GM12878 (cell line): ENCODE data around the gene DPP3. TPM values are rescaled to one million over a fixed set of nuclear protein-coding genes. Genes with fewer than 3 reads are reported as not detected.

Experiments
- ATAC-seq: fragments of 200-7000 bp; cut with Tn5 transposase; 3 replicates; pipeline ENCODE4 v1.9.1; 2020; ENCODE audit warnings: mild to moderate bottlenecking, moderate library complexity
- BruUV-seq: library from RNA; stranded (reverse); fragments of 400-500 nt; replicated peaks from 2 replicates; lab custom pipeline; 2021; lab: Mats Ljungman, UMichigan
- CTCF ChIA-PET: fragments of 300-600 bp; sonication (Branson Sonifier 250); formaldehyde crosslinking; extraction: SDS; loops from one replicate; lab custom pipeline; 2021; ENCODE audit warnings: inconsistent platforms; lab: Yijun Ruan, JAX
- POLR2A ChIA-PET: fragments of 350-600 bp; formaldehyde crosslinking; extraction: SDS; loops from one replicate; lab custom pipeline; 2021; ENCODE audit warnings: inconsistent platforms; lab: Charles Lee
- RAD21 ChIA-PET: fragments of 300-600 bp; sonication (Branson Sonifier 250); formaldehyde crosslinking; loops from one replicate; lab custom pipeline; 2023; ENCODE audit warnings: antibody characterized with exemption; ENCODE audit not compliant: unreplicated experiment; lab: Charles Lee
- SMC1A ChIA-PET: fragments of 300-600 bp; sonication (Branson Sonifier 250); formaldehyde crosslinking; loops from one replicate; lab custom pipeline; 2023; ENCODE audit not compliant: unreplicated experiment, uncharacterized antibody; lab: Charles Lee
- DNase-seq: peaks from one replicate; pipeline ENCODE4 v3.0.0-alpha.2; 2011; ENCODE audit warnings: low read depth, low spot score
- FAIRE-seq: peaks from 3 replicates; lab custom pipeline; 2011; peaks lifted over from hg19 to GRCh38; lab: Jason Lieb, UNC
- H2AFZ ChIP-seq: 2 replicates; pipeline ENCODE4 v1.6.0; 2011; ENCODE audit warnings: low read depth, low read length, control low read depth; ENCODE audit not compliant: control insufficient read depth
- H3K27ac ChIP-seq: 2 replicates; pipeline ENCODE4 v1.5.1; 2011; ENCODE audit warnings: control low read depth; ENCODE audit not compliant: control insufficient read depth, insufficient read depth
- H3K27me3 ChIP-seq, 2 experiments: replicated peaks in 1 of 2; 2 replicates each; pipeline versions ENCODE4 v1.6.0 to v1.6.1; 2011; ENCODE audit warnings: low read length in 1 of 2; ENCODE audit not compliant: control insufficient read depth in 2 of 2, insufficient read depth in 2 of 2
- H3K36me3 ChIP-seq, 2 experiments: 2 replicates each; pipeline ENCODE4 v1.5.1; 2011; ENCODE audit warnings: low read length in 1 of 2; ENCODE audit not compliant: control insufficient read depth in 2 of 2, insufficient read depth in 2 of 2
- H3K4me1 ChIP-seq: 2 replicates; pipeline ENCODE4 v1.6.1; 2011; ENCODE audit warnings: mild to moderate bottlenecking, low read length, moderate library complexity, mixed read lengths; ENCODE audit not compliant: control insufficient read depth, insufficient read depth
- H3K4me2 ChIP-seq: 2 replicates; pipeline ENCODE4 v1.6.0; 2011; ENCODE audit warnings: control low read depth; ENCODE audit not compliant: control insufficient read depth, insufficient read depth
- H3K4me3 ChIP-seq: fragments of 200-600 bp; sonication (generic); 2 replicates; pipeline ENCODE4 v1.5.1; 2016
- H3K79me2 ChIP-seq: 2 replicates; pipeline ENCODE4 v1.6.0; 2011; ENCODE audit warnings: low read length; ENCODE audit not compliant: control insufficient read depth, insufficient read depth
- H3K9ac ChIP-seq: 2 replicates; pipeline ENCODE4 v1.8.0; 2011; ENCODE audit warnings: low read length, control low read depth, mixed read lengths; ENCODE audit not compliant: control insufficient read depth, insufficient read depth
- H3K9me3 ChIP-seq: replicated peaks from 3 replicates; pipeline ENCODE4 v1.5.1; 2011; ENCODE audit warnings: mild to moderate bottlenecking, low read length; ENCODE audit not compliant: control insufficient read depth, insufficient read depth
- H4K20me1 ChIP-seq: 2 replicates; pipeline ENCODE4 v1.6.0; 2011; ENCODE audit not compliant: control insufficient read depth, insufficient read depth
- BACH1 ChIP-seq: fragments of 450-650 bp; IDR thresholded peaks from 2 replicates; pipeline ENCODE4 v1.6.1; 2017; ENCODE audit warnings: mild to moderate bottlenecking, borderline replicate concordance
- NBN ChIP-seq: fragments of 450-650 bp; IDR thresholded peaks from 2 replicates; pipeline ENCODE4 v1.6.1; 2016
- ZNF592 ChIP-seq: fragments of 450-650 bp; IDR thresholded peaks from 2 replicates; pipeline ENCODE4 v1.6.1; 2017; ENCODE audit warnings: mild to moderate bottlenecking, moderate library complexity
- WGBS: methylation state at CpG from one replicate; pipeline ENCODE4 v1.1.6; 2016; ENCODE audit warnings: low lambda C conversion rate; ENCODE audit not compliant: insufficient replicate concordance, insufficient coverage; ENCODE audit errors: missing lambda C conversion rate; 5-methylcytosine and 5-hydroxymethylcytosine counted together
- in situ Hi-C: fragments of 300-500 bp; cut with MboI; formaldehyde crosslinking; loops from 9 replicates; pipeline ENCODE4 v1.14.3; 2018; ENCODE audit warnings: mixed read lengths
- intact Hi-C: fragments of 100-400 bp; cut with micrococcal nuclease; formaldehyde crosslinking; loops from one replicate; pipeline ENCODE4 v1.14.2; 2022; ENCODE audit not compliant: unreplicated experiment
- polyA plus RNA-seq, 11 experiments: library from polyadenylated mRNA; depleted of rRNA in 4 of 11; unstranded in 6 of 11; stranded (reverse) in 5 of 11; fragments of >200 nt; fragmentation: Nextera tagmentation in 4 of 11; fragmentation: Illumina TruSeq in 1 of 11; extraction: Ambion mirVana in 4 of 11; extraction: Trizol in 1 of 11; gene quantifications; 1 replicate in 1 of 11; 2 replicates in 10 of 11; pipeline versions ENCODE4 v1.2.1 to v1.2.3, GENCODE V29; 2011 to 2016; ENCODE audit warnings: inconsistent platforms in 2 of 11, missing spikeins in 2 of 11, low read depth in 1 of 11
- total RNA-seq, 4 experiments: library from RNA; depleted of rRNA in 3 of 4; stranded (reverse); fragments of >200 nt in 3 of 4; fragmentation: Illumina TruSeq in 1 of 4; extraction: Trizol in 1 of 4; gene quantifications; 2 replicates each; pipeline versions ENCODE4 v1.2.1 to v1.2.3, GENCODE V29; 2013 to 2021

Gene DPP3
- total and polyA plus RNA-seq, 10 of the 15 experiments (the other 5 are each of a cell fraction or from before 2014, with no cell fraction given), result 6.0 to 117 (median 78.1) TPM

GRCh38 chr11:66532784-66533183, 52.5 kb downstream of the DPP3 start:
- CTCF ChIA-PET, result no interaction called here
- no peak for DNase-seq
- Histone ChIP-seq H3K9ac (no peak overlapping the region), H2AFZ (no peak overlapping the region), H3K9me3 (no peaks in the 10 kb centered on the region), H3K4me1 (no peaks in the 10 kb centered on the region), H3K79me2 (no peaks in the 10 kb centered on the region), H3K27me3 (no peaks in the 10 kb centered on the region)
- in situ Hi-C loops, result no loop called here
- no TSS peak for BruUV-seq
- RAD21 ChIA-PET, result interaction anchor here (0.6 kb wide), 1 partner anchor 244 kb away, joined by 3 read pairs; the partner anchor contains the start of gene YIF1A
- intact Hi-C loops, result no loop called here
- no peak for ATAC-seq
- TF ChIP-seq BACH1 (no peak), NBN (no peak), ZNF592 (no peak)
- TF ChIP-seq, all 136 proteins: peak for 0
- Histone ChIP-seq H3K4me3 (no peak overlapping the region), H3K36me3 (no peaks in the 10 kb centered on the region), H3K27ac (no peak overlapping the region), H3K4me2 (no peak overlapping the region), H4K20me1 (no peaks in the 10 kb centered on the region)
- no peak for FAIRE-seq
- ChIA-PET POLR2A (interaction anchor here (0.5 to 1.4 kb wide), 2 partner anchors 13 to 1788 kb away, joined by 3 read pairs; partner anchors contain the start of genes ACTN3 and ZDHHC24), SMC1A (no interaction called here)
- WGBS, result 68% methylated on average over 6 of the region's 6 CpGs
